Spleen (tissue), 7 donors: Measurements from ENCODE around the gene AP5Z1.

ENCODE experiments used
- CTCF ChIP-seq, 11 experiments: fragments of 200-600 bp in 7 of 11; fragments of 450-650 bp in 4 of 11; sonication (generic) in 4 of 11; IDR thresholded peaks in 8 of 11; conservative IDR thresholded peaks in 3 of 11; 1 replicate in 7 of 11; 2 replicates in 4 of 11; pipeline versions ENCODE4 v1.4.0 to v1.8.0; 2016 to 2021; ENCODE audit warnings: antibody characterized with exemption in 11 of 11, inconsistent platforms in 4 of 11, mild to moderate bottlenecking in 1 of 11
- POLR2A ChIP-seq, 3 donors: fragments of 450-650 bp; IDR thresholded peaks; one replicate each; pipeline ENCODE4 v1.5.1; 2017; ENCODE audit warnings: antibody characterized with exemption in 3 of 3, mild to moderate bottlenecking in 1 of 3
- POLR2AphosphoS5 ChIP-seq, 3 donors: sonication (generic); formaldehyde crosslinking; IDR thresholded peaks; one replicate each; pipeline ENCODE4 v1.5.1; 2017; ENCODE audit warnings: antibody characterized with exemption in 3 of 3
- donor health status: DM: no; HTN: no; CAD: no; lungs with moderate emphysema.
- donor health status: DM: no; HTN: no; CAD: no.
- donor health status: DM: no; HTN: no; CAD: no.

GRCh38 chr7:4775848-4776623 is 613 bp downstream of the AP5Z1 start:
- TF ChIP-seq CTCF (IDR thresholded peaks at IDR 0.05 in 8 of 11, conservative IDR thresholded peaks at IDR 0.05 in 3 of 11) (no peak), POLR2A (IDR thresholded peaks at IDR 0.05) (no peak), POLR2AphosphoS5 (IDR thresholded peaks at IDR 0.05) (no peak)
